Muscle layer of duodenum (tissue), 2 donors: ENCODE data around the gene FOXA1.

ENCODE experiments used
- H3K27ac ChIP-seq: one replicate; pipeline ENCODE4 v1.7.0; 2013; ENCODE audit warnings: mild to moderate bottlenecking, low read length
- H3K27me3 ChIP-seq: one replicate; pipeline ENCODE4 v1.7.0; 2013; ENCODE audit warnings: low read depth, mild to moderate bottlenecking, control low read depth, low read length
- H3K36me3 ChIP-seq, 2 donors: one replicate each; pipeline ENCODE4 v1.7.0; 2013; ENCODE audit warnings: low read length in 2 of 2, control low read depth in 1 of 2, mild to moderate bottlenecking in 1 of 2; ENCODE audit not compliant: insufficient read depth in 2 of 2, control insufficient read depth in 1 of 2
- H3K4me1 ChIP-seq, 2 donors: one replicate each; pipeline ENCODE4 v1.7.0; 2013; ENCODE audit warnings: low read length in 2 of 2, mild to moderate bottlenecking in 2 of 2, control low read depth in 1 of 2, moderate library complexity in 1 of 2; ENCODE audit not compliant: insufficient read depth in 2 of 2, control insufficient read depth in 1 of 2
- H3K4me3 ChIP-seq, 2 donors: one replicate each; pipeline ENCODE4 v1.7.0; 2013; ENCODE audit warnings: low read length in 2 of 2, low read depth in 1 of 2, mild to moderate bottlenecking in 1 of 2
- H3K9me3 ChIP-seq, 2 donors: one replicate each; pipeline ENCODE4 v1.7.0; 2013; ENCODE audit warnings: low read length in 2 of 2, control low read depth in 1 of 2, mild to moderate bottlenecking in 1 of 2; ENCODE audit not compliant: control insufficient read depth in 1 of 2
- donor health status: healthy.

Gene FOXA1

GRCh38 chr14:37601865-37602264, 6.8 kb upstream of the FOXA1 start:
- no peaks in the 10 kb centered on the region for H3K9me3 ChIP-seq
- H3K4me3 ChIP-seq: no peak overlapping the region
- H3K27me3 ChIP-seq: peaks cover 73% of the 10 kb centered on the region
- H3K36me3 ChIP-seq: no peaks in the 10 kb centered on the region
- peaks cover 0 to 26% of the 10 kb centered on the region in 2 donors for H3K4me1 ChIP-seq
- no peak overlapping the region for H3K27ac ChIP-seq

GRCh38 chr14:37600880-37601741, 6.1 kb upstream of the FOXA1 start:
- Histone ChIP-seq H3K9me3 (no peaks in the 10 kb centered on the region), H3K4me3 (no peak overlapping the region), H3K36me3 (no peaks in the 10 kb centered on the region), H3K27ac (no peak overlapping the region), H3K4me1 (peaks cover 0 to 29% of the 10 kb centered on the region in 2 donors), H3K27me3 (peaks cover 79% of the 10 kb centered on the region)

GRCh38 chr14:37599507-37600368, 4.7 kb upstream of the FOXA1 start:
- H3K4me3 ChIP-seq: peak overlapping the region in 1 of 2 donors; percentile 17
- peaks cover 0 to 41% of the 10 kb centered on the region in 2 donors for H3K4me1 ChIP-seq
- H3K36me3 ChIP-seq: no peaks in the 10 kb centered on the region
- no peak overlapping the region for H3K27ac ChIP-seq
- no peaks in the 10 kb centered on the region for H3K9me3 ChIP-seq
- peaks cover 84% of the 10 kb centered on the region for H3K27me3 ChIP-seq

GRCh38 chr14:37598747-37599506, 3.9 kb upstream of the FOXA1 start:
- Histone ChIP-seq H3K27ac (no peak overlapping the region), H3K4me1 (peaks cover 0 to 49% of the 10 kb centered on the region in 2 donors), H3K4me3 (peak overlapping the region in 1 of 2 donors; percentile 40), H3K27me3 (peaks cover 86% of the 10 kb centered on the region), H3K9me3 (no peaks in the 10 kb centered on the region), H3K36me3 (no peaks in the 10 kb centered on the region)

GRCh38 chr14:37597914-37598746, 3.1 kb upstream of the FOXA1 start:
- Histone ChIP-seq H3K36me3 (no peaks in the 10 kb centered on the region), H3K27ac (no peak overlapping the region), H3K4me3 (peak overlapping the region in 1 of 2 donors; percentile 40), H3K9me3 (no peaks in the 10 kb centered on the region), H3K27me3 (peaks cover 86% of the 10 kb centered on the region), H3K4me1 (peaks cover 0 to 50% of the 10 kb centered on the region in 2 donors)

GRCh38 chr14:37597538-37597913, 2.5 kb upstream of the FOXA1 start:
- Histone ChIP-seq H3K4me1 (peaks cover 0 to 50% of the 10 kb centered on the region in 2 donors), H3K9me3 (no peaks in the 10 kb centered on the region), H3K36me3 (no peaks in the 10 kb centered on the region), H3K4me3 (no peak overlapping the region), H3K27me3 (peaks cover 86% of the 10 kb centered on the region), H3K27ac (no peak overlapping the region)

GRCh38 chr14:37596790-37597472, 1.9 kb upstream of the FOXA1 start:
- Histone ChIP-seq H3K4me1 (peaks cover 0 to 50% of the 10 kb centered on the region in 2 donors), H3K4me3 (no peak overlapping the region), H3K9me3 (no peaks in the 10 kb centered on the region), H3K36me3 (no peaks in the 10 kb centered on the region), H3K27ac (no peak overlapping the region), H3K27me3 (peaks cover 86% of the 10 kb centered on the region)

- Histone ChIP-seq H3K27ac (no peak overlapping the region), H3K9me3 (no peaks in the 10 kb centered on the region), H3K36me3 (no peaks in the 10 kb centered on the region), H3K27me3 (peaks cover 84% of the 10 kb centered on the region), H3K4me3 (peak overlapping the region; percentile 53 to 55), H3K4me1 (peaks cover 0 to 55% of the 10 kb centered on the region in 2 donors)
Observed at GRCh38 chr14:37595809-37596621, 966 bp upstream of the FOXA1 start.

- Histone ChIP-seq H3K36me3 (no peaks in the 10 kb centered on the region), H3K27ac (peak overlapping the region; percentile 49), H3K4me3 (peak overlapping the region; percentile 53 to 55), H3K27me3 (peaks cover 78% of the 10 kb centered on the region), H3K9me3 (no peaks in the 10 kb centered on the region), H3K4me1 (peaks cover 0 to 44% of the 10 kb centered on the region in 2 donors)
Observed at GRCh38 chr14:37594238-37594970, 645 bp downstream of the FOXA1 start.
